GM23338 (cell line): ENCODE results near the gene FBXW2.

ENCODE experiments used
- CREB1 ChIP-seq: fragments of 250-450 bp; sonication (Bioruptor Pico); IDR thresholded peaks from 2 replicates; pipeline ENCODE4 v1.5.0; 2020; ENCODE audit warnings: low read depth, mild to moderate bottlenecking, moderate library complexity
- CTCF ChIP-seq, 2 experiments: fragments of 200-600 bp in 1 of 2; sonication (generic) in 1 of 2; conservative IDR thresholded peaks; 2 replicates each; pipeline versions ENCODE4 v1.5.1 to v1.6.1; 2016 to 2017; ENCODE audit warnings: antibody characterized with exemption in 2 of 2, low read depth in 2 of 2, mild to moderate bottlenecking in 2 of 2, moderate library complexity in 1 of 2
- EZH2 ChIP-seq: fragments of 200-600 bp; sonication (generic); IDR thresholded peaks from one replicate; pipeline ENCODE4 v1.8.0; 2017; ENCODE audit warnings: antibody characterized with exemption, mild to moderate bottlenecking, low read depth; ENCODE audit not compliant: unreplicated experiment
- EZH2phosphoT487 ChIP-seq: fragments of 200-600 bp; sonication (generic); IDR thresholded peaks from one replicate; pipeline ENCODE4 v1.8.1; 2018; ENCODE audit warnings: antibody characterized with exemption; ENCODE audit not compliant: unreplicated experiment
- POLR2AphosphoS5 ChIP-seq: IDR thresholded peaks from 2 replicates; pipeline ENCODE4 v1.6.1; 2016; ENCODE audit warnings: antibody characterized with exemption, low read depth
- TF ChIP-seq, protein P1 (sequence below): IDR thresholded peaks from one replicate; pipeline ENCODE4 v1.6.1; 2018; ENCODE audit warnings: antibody characterized with exemption; ENCODE audit not compliant: unreplicated experiment

- no peak for TF ChIP-seq CTCF (conservative IDR thresholded peaks at IDR 0.05; ENCODE audit: low read depth in 2 of 2)
- no peak for TF ChIP-seq POLR2AphosphoS5
- no peak for TF ChIP-seq CREB1 (CRISPR knock-in tag)
- no peak for TF ChIP-seq EZH2phosphoT487
- TF ChIP-seq EZH2 = no peak
- TF ChIP-seq, protein P1, sequence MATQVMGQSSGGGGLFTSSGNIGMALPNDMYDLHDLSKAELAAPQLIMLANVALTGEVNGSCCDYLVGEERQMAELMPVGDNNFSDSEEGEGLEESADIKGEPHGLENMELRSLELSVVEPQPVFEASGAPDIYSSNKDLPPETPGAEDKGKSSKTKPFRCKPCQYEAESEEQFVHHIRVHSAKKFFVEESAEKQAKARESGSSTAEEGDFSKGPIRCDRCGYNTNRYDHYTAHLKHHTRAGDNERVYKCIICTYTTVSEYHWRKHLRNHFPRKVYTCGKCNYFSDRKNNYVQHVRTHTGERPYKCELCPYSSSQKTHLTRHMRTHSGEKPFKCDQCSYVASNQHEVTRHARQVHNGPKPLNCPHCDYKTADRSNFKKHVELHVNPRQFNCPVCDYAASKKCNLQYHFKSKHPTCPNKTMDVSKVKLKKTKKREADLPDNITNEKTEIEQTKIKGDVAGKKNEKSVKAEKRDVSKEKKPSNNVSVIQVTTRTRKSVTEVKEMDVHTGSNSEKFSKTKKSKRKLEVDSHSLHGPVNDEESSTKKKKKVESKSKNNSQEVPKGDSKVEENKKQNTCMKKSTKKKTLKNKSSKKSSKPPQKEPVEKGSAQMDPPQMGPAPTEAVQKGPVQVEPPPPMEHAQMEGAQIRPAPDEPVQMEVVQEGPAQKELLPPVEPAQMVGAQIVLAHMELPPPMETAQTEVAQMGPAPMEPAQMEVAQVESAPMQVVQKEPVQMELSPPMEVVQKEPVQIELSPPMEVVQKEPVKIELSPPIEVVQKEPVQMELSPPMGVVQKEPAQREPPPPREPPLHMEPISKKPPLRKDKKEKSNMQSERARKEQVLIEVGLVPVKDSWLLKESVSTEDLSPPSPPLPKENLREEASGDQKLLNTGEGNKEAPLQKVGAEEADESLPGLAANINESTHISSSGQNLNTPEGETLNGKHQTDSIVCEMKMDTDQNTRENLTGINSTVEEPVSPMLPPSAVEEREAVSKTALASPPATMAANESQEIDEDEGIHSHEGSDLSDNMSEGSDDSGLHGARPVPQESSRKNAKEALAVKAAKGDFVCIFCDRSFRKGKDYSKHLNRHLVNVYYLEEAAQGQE = no peak
Measured at GRCh38 chr9:120764476-120764875, 28.7 kb downstream of the FBXW2 start.
